ENCODE data around the gene HEATR3. TPM values are rescaled to one million over a fixed set of nuclear protein-coding genes. Genes with fewer than 3 reads are reported as not detected.

The HEATR3 gene
- total RNA-seq, 1 donor from 2014 or later: 31.2 TPM

DNA sequence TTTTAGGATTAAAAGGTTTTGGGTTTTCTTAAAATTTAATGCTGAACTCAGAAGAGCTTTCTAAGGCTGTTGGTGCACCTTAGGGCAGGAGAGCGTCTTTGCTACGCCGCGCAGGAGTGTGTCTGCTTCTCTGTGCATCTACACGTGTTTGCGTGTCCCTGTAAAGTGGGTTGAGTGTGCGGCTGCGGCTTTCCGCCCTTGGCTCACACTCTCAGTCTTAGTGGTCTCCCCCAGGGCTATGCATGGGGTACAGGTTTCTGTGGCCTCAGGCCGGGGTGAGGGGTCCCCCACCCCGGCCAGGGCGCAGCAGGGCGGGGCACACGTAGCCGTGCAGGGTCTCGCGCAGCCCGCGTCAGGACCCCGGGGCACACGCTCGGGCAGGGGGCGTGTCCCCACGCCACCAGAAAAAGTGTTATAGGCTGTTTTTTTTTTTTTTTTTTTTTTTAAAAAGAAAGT is 86.6 kb downstream of the HEATR3 start:
- DNase-seq (ENCODE audit: low read depth): no peak

GRCh38 chr16:50152807-50153595 is 87.2 kb downstream of the HEATR3 start, which contains the start of gene TENT4B:
TSS of gene TENT4B (plus strand) at chr16:50153306. CDS start at chr16:50153622, 316 bp downstream.
- peak; percentile 84 for DNase-seq (ENCODE audit: low read depth)

GRCh38 chr16:50153596-50154419 is 88.0 kb downstream of the HEATR3 start:
- no peak for DNase-seq (ENCODE audit: low read depth)

DNA sequence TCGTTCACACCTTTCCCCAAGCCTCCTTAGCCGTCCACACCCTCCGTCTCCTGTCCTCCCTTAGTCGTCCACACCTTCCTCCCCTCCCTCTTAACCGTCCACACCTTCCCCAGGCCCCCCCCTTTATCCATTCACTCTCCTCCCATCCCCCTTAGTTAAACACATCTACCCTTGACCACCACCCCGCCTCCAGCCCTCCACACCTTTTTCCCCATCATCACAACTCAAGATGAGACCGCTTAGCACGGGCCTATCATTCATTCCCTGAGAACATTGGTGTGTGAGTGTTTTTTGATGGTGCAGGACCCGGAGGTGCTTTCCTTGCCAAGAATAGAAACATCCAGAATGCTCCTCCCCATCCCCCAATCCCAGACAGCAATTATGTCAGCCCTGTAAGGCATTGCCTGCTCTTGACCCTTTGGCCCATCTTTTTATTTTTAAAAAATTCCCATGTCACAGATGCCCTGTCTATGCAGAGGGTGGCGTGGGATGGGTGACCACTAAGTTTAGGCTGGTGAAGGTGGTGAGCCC is 88.7 kb downstream of the HEATR3 start:
- DNase-seq (ENCODE audit: low read depth): peak; percentile 34

GRCh38 chr16:50155925-50156324 is 90.2 kb downstream of the HEATR3 start:
- no peak for DNase-seq (ENCODE audit: low read depth)

Other genes with a start within 250 kb of the HEATR3 start
- 0.21 and 1.4 TPM in 2 replicates for gene ZNF423, start 209.9 kb upstream of the HEATR3 start, total RNA-seq
- gene CNEP1R1, start 40.7 kb upstream of the HEATR3 start, total RNA-seq: 15.5 and 27.3 TPM in 2 replicates
- 15.8 and 17.3 TPM in 2 replicates for gene TENT4B, start 87.3 kb downstream of the HEATR3 start, total RNA-seq
- gene ADCY7, start 200.6 kb downstream of the HEATR3 start, total RNA-seq: 12.7 and 24.4 TPM in 2 replicates

Data from myocyte (in vitro differentiated cells).